ENCODE data around the gene TXNRD2. TPM values are rescaled to one million over a fixed set of nuclear protein-coding genes. Genes with fewer than 3 reads are reported as not detected.

TXNRD2 gene
- total RNA-seq, 2 donors from 2014 or later = 22.3 to 29.5 TPM

DNA sequence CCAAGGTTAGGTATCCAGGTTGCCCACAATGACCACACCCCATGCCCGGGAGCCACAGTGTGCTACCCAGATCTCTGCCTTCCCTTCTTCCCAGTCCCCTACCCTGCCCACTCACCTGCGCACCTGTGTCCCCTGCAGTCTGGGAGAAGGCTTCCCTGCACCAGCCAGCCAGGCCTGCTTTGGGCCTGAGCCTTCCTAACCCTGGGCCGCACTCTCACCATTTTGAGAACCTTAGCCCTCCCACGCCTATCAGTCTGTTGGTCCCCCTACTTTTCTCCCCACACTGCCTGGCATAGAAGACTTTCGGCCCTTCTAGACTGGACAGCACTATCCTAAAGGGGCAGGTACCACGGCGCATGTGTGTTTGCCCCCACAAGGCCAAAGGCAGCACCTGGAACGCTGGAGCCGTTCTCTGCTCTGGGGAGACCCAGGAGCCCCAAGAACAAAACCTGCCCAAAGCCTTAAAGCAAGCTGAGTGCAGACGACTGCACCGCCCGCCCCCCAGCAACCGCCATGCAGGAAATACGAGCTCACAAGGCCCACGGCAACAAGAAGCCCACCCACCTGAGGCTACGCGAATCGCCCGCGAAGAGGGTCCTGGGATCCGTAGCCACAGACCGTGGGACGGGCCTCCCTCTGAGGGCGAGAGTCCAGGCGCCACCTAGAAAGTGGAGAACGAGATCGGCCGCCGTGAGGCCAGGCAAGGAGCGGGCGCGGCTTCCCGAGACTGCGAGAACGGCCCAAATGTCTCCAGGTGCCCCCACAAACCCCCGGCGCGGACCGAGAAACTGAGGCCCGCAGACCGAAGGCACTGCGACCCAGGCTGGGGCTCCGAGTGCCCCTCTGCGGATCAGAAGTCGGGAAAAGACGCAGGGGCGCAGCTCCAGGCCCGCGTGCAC lies 87.5 kb downstream of the TXNRD2 start:
- Histone ChIP-seq H3K4me3 (peak overlapping the region; percentile 99), H3K9ac (ENCODE audit: low read depth in 2 of 2, low read length in 2 of 2) (peak overlapping the region; percentile 81 to 89), H3K27me3 (no peaks in the 10 kb centered on the region), H3K27ac (peak overlapping the region; percentile 92), H3K4me1 (peaks cover 16% of the 10 kb centered on the region), H3K9me3 (no peaks in the 10 kb centered on the region), H3K36me3 (no peaks in the 10 kb centered on the region)
- TF ChIP-seq, protein P1, sequence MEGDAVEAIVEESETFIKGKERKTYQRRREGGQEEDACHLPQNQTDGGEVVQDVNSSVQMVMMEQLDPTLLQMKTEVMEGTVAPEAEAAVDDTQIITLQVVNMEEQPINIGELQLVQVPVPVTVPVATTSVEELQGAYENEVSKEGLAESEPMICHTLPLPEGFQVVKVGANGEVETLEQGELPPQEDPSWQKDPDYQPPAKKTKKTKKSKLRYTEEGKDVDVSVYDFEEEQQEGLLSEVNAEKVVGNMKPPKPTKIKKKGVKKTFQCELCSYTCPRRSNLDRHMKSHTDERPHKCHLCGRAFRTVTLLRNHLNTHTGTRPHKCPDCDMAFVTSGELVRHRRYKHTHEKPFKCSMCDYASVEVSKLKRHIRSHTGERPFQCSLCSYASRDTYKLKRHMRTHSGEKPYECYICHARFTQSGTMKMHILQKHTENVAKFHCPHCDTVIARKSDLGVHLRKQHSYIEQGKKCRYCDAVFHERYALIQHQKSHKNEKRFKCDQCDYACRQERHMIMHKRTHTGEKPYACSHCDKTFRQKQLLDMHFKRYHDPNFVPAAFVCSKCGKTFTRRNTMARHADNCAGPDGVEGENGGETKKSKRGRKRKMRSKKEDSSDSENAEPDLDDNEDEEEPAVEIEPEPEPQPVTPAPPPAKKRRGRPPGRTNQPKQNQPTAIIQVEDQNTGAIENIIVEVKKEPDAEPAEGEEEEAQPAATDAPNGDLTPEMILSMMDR (IDR thresholded peaks at IDR 0.05) = no peak
- intact Hi-C loops (cut with DNase I) = no loop called here
- DNase-seq = peak; percentile 30

- peak overlapping the region; percentile 81 to 89 for H3K9ac ChIP-seq (ENCODE audit: low read depth in 2 of 2, low read length in 2 of 2)
- peaks cover 16% of the 10 kb centered on the region for H3K4me1 ChIP-seq
- H3K4me3 ChIP-seq = peak overlapping the region; percentile 99
- H3K36me3 ChIP-seq = no peaks in the 10 kb centered on the region
- peak; percentile 16 for DNase-seq
- no peaks in the 10 kb centered on the region for H3K27me3 ChIP-seq
- intact Hi-C loops (cut with DNase I) = no loop called here
- H3K9me3 ChIP-seq = no peaks in the 10 kb centered on the region
- H3K27ac ChIP-seq = no peak overlapping the region
- TF ChIP-seq, protein P1 (IDR thresholded peaks at IDR 0.05) = no peak
Observed at GRCh38 chr22:19853058-19853878, 88.3 kb downstream of the TXNRD2 start.

GRCh38 chr22:19852177-19852781 lies 89.3 kb downstream of the TXNRD2 start:
- H3K36me3 ChIP-seq = no peaks in the 10 kb centered on the region
- TF ChIP-seq, protein P1 (IDR thresholded peaks at IDR 0.05) = no peak
- peak overlapping the region in 1 of 2 donors; percentile 4 for H3K9ac ChIP-seq (ENCODE audit: low read depth in 2 of 2, low read length in 2 of 2)
- intact Hi-C loops (cut with DNase I) = no loop called here
- peaks cover 16% of the 10 kb centered on the region for H3K4me1 ChIP-seq
- H3K27me3 ChIP-seq = no peaks in the 10 kb centered on the region
- H3K9me3 ChIP-seq = no peaks in the 10 kb centered on the region
- no peak overlapping the region for H3K27ac ChIP-seq
- no peak for DNase-seq
- H3K4me3 ChIP-seq = no peak overlapping the region

- no peak overlapping the region for H3K4me3 ChIP-seq
- peak; percentile 16 for DNase-seq
- TF ChIP-seq, protein P1 (IDR thresholded peaks at IDR 0.05) = no peak
- H3K9me3 ChIP-seq = no peaks in the 10 kb centered on the region
- no peaks in the 10 kb centered on the region for H3K27me3 ChIP-seq
- peaks cover 16% of the 10 kb centered on the region for H3K4me1 ChIP-seq
- no peaks in the 10 kb centered on the region for H3K36me3 ChIP-seq
- intact Hi-C loops (cut with DNase I) = no loop called here
- H3K9ac ChIP-seq (ENCODE audit: low read depth in 2 of 2, low read length in 2 of 2) = no peak overlapping the region
- no peak overlapping the region for H3K27ac ChIP-seq
Observed at GRCh38 chr22:19851291-19852176, 90.1 kb downstream of the TXNRD2 start.
